Hypothalamus (tissue), 51 donors: ENCODE data around the gene AVPR2.
A peak's percentile ranks its signal among the peaks of the same experiment; 100 is the strongest.

Experiments
- DNase-seq, 51 donors: peaks; one replicate each; lab custom pipeline; 2025; lab: John Stamatoyannopoulos, UW

AVPR2 gene

GRCh38 chrX:153948002-153948466, 43.6 kb downstream of the AVPR2 start:
- no peak for DNase-seq

GRCh38 chrX:153948847-153949805, 44.7 kb downstream of the AVPR2 start:
- no peak for DNase-seq

GRCh38 chrX:153950127-153950526, 45.7 kb downstream of the AVPR2 start:
- DNase-seq, result no peak

GRCh38 chrX:153951683-153952372, 47.4 kb downstream of the AVPR2 start:
- no peak for DNase-seq

GRCh38 chrX:153952373-153953026, 48.0 kb downstream of the AVPR2 start:
- no peak for DNase-seq

GRCh38 chrX:153953342-153953830, 48.9 kb downstream of the AVPR2 start:
- peak in 39 of 51 donors; percentile 4 to 69 (median 36) for DNase-seq

GRCh38 chrX:153953892-153954557, 49.6 kb downstream of the AVPR2 start:
- DNase-seq, result no peak

GRCh38 chrX:153954558-153955227, 50.2 kb downstream of the AVPR2 start:
- no peak for DNase-seq

GRCh38 chrX:153955228-153955732, 50.8 kb downstream of the AVPR2 start:
- DNase-seq, result no peak

GRCh38 chrX:153956044-153956907, 51.8 kb downstream of the AVPR2 start:
- no peak for DNase-seq
